Measurements from ENCODE around the gene FCSK. TPM values are rescaled to one million over a fixed set of nuclear protein-coding genes. Genes with fewer than 3 reads are reported as not detected.

Gene FCSK
- total and polyA plus RNA-seq, 7 donors: 4.9 to 11.0 (median 8.0) TPM

DNA sequence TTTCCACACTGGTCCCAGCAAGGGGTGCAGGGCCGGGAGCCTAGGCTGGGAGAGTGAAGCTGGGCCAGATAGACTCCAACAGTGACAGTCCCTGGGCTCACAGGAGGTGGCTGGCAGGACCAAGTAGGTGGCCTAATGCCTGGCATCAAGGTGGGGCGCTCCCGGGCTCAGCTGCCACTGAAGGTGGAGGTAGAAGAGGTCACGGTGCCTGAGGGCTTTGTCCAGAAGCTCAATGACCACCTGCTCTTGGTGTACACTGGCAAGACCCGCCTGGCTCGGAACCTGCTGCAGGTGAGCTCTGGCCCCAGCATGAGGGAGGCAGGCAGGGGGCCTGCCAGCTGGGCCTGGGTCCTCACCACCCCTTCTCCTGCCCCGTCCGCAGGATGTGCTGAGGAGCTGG lies 23.8 kb downstream of the FCSK start:
- no peak for DNase-seq
- 90 to 95% (median 92%) methylated on average over 8 of the region's 8 CpGs for WGBS, 3 donors
- H3K4me1 ChIP-seq: peaks cover 25% of the 10 kb centered on the region
- H3K27ac ChIP-seq: peak overlapping the region; percentile 77
- ATAC-seq: no peak
- intact Hi-C loops (cut with DNase I): no loop called here
- no peak overlapping the region for H3K4me3 ChIP-seq
- no peaks in the 10 kb centered on the region for H3K9me3 ChIP-seq
- no peaks in the 10 kb centered on the region for H3K27me3 ChIP-seq (ENCODE audit: insufficient read depth in 3 of 3, low read length in 2 of 3)
- no peak for TF ChIP-seq CTCF (IDR thresholded peaks at IDR 0.05)
- H3K36me3 ChIP-seq (ENCODE audit: insufficient read depth in 1 of 2, low read depth in 1 of 2): peaks cover 0 to 72% of the 10 kb centered on the region in 2 donors

- peaks cover 2 to 76% of the 10 kb centered on the region in 2 donors for H3K36me3 ChIP-seq (ENCODE audit: insufficient read depth in 1 of 2, low read depth in 1 of 2)
- no peaks in the 10 kb centered on the region for H3K9me3 ChIP-seq
- no peaks in the 10 kb centered on the region for H3K27me3 ChIP-seq (ENCODE audit: insufficient read depth in 3 of 3, low read length in 2 of 3)
- TF ChIP-seq CTCF (IDR thresholded peaks at IDR 0.05): no peak
- ATAC-seq (no peak), DNase-seq (no peak)
- H3K4me3 ChIP-seq: no peak overlapping the region
- intact Hi-C loops (cut with DNase I): no loop called here
- WGBS, 3 donors: 47 to 63% (median 57%) methylated on average over 10 of the region's 10 CpGs
- H3K27ac ChIP-seq: peak overlapping the region; percentile 50
- H3K4me1 ChIP-seq: peaks cover 19% of the 10 kb centered on the region
Observed at GRCh38 chr16:70478912-70479341, 24.5 kb downstream of the FCSK start.

GRCh38 chr16:70480127-70481105 lies 26.0 kb downstream of the FCSK start:
- no peak overlapping the region for H3K4me3 ChIP-seq
- H3K27ac ChIP-seq: peak overlapping the region; percentile 50
- 86 to 95% (median 87%) methylated on average over 17 of the region's 17 CpGs for WGBS, 3 donors
- ATAC-seq: no peak
- peaks cover 2 to 78% of the 10 kb centered on the region in 2 donors for H3K36me3 ChIP-seq (ENCODE audit: insufficient read depth in 1 of 2, low read depth in 1 of 2)
- peaks cover 19% of the 10 kb centered on the region for H3K4me1 ChIP-seq
- no peak for TF ChIP-seq CTCF (IDR thresholded peaks at IDR 0.05)
- no peak for DNase-seq
- intact Hi-C loops (cut with DNase I): no loop called here
- H3K9me3 ChIP-seq: no peaks in the 10 kb centered on the region
- no peaks in the 10 kb centered on the region for H3K27me3 ChIP-seq (ENCODE audit: insufficient read depth in 3 of 3, low read length in 2 of 3)

DNA sequence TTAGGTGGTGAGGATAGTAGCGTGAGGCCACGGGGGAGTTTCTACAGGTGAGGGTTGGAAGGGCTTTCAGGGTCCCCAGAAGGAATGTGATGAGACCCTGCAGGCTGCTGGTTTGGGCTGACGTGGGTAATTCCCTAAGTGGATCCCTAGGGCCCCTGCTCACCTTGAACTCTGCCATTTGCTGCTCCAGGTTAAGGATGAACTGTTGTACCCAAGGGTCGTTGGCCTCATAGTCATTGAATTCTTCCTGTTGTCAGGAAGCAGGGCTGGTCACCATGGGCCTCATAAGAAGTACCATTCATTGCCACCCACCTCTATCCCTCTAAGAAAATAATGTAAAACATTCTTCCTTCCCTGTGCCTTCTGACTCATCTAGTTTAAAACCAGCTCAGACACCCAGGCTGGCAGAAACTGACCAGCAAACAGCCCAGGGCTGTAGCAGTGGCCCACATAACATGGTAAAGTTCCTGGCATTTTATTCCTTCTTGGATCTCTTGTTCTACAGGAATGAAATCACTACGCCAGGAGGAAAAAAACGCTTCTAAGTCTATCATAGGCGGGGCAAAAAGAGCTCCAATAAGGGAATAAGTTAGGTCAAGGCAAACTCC lies 27.6 kb downstream of the FCSK start:
- intact Hi-C loops (cut with DNase I): no loop called here
- 82 to 97% (median 90%) methylated on average over 7 of the region's 7 CpGs for WGBS, 3 donors

More for the DNA sequence above, 27.6 kb downstream of the FCSK start:
- Histone ChIP-seq H3K27me3 (ENCODE audit: insufficient read depth in 3 of 3, low read length in 2 of 3) (no peaks in the 10 kb centered on the region), H3K4me3 (no peak overlapping the region), H3K27ac (no peak overlapping the region), H3K36me3 (ENCODE audit: insufficient read depth in 1 of 2, low read depth in 1 of 2) (peaks cover 2 to 91% of the 10 kb centered on the region in 2 donors), H3K9me3 (no peaks in the 10 kb centered on the region), H3K4me1 (peaks cover 10% of the 10 kb centered on the region)
- DNase-seq (no peak), ATAC-seq (no peak)
- no peak for TF ChIP-seq CTCF (IDR thresholded peaks at IDR 0.05)
